Adipocyte (in vitro differentiated cells): ENCODE measurements around the gene SP6.

Source experiments
- DNase-seq: peaks from one replicate; pipeline ENCODE4 v3.0.0-alpha.2; 2015; ENCODE audit warnings: low read depth
- H3K27me3 ChIP-seq: replicated peaks from 2 replicates; pipeline ENCODE4 v1.7.0; 2013; ENCODE audit warnings: mild to moderate bottlenecking, low read length, moderate library complexity; ENCODE audit not compliant: control insufficient read depth, insufficient read depth
- H3K36me3 ChIP-seq: 2 replicates; pipeline ENCODE4 v1.7.0; 2013; ENCODE audit warnings: low read length, mild to moderate bottlenecking, moderate library complexity; ENCODE audit not compliant: control insufficient read depth, insufficient read depth, severe bottlenecking
- H3K4me1 ChIP-seq: 2 replicates; pipeline ENCODE4 v1.7.0; 2013; ENCODE audit warnings: mild to moderate bottlenecking, low read length, moderate library complexity; ENCODE audit not compliant: control insufficient read depth, insufficient read depth
- H3K4me3 ChIP-seq: 2 replicates; pipeline ENCODE4 v1.7.0; 2013; ENCODE audit warnings: mild to moderate bottlenecking, low read length, moderate library complexity
- H3K9ac ChIP-seq: 2 replicates; pipeline ENCODE4 v1.7.0; 2013; ENCODE audit warnings: mild to moderate bottlenecking, low read length, moderate library complexity
- H3K9me3 ChIP-seq: 2 replicates; pipeline ENCODE4 v1.7.0; 2013; ENCODE audit warnings: mild to moderate bottlenecking, low read length, moderate library complexity; ENCODE audit not compliant: control insufficient read depth

The SP6 gene

DNA sequence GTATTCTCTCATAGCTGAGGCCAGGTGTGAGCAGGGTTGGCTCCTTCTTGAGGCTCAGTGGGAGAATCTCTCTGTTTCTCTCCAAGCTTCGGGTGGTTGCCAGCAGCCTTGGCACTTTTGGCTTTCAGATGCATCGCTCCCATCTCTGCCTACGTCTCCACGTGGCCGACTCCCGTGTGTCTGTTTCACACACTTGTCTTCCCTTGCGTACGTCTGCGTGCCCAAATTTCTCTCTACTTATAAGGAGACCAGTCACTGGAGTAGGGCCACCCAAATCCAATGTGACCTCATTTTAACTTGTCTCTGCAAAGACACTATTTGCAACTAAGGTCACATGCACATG is 44.1 kb downstream of the SP6 start:
- Histone ChIP-seq H3K27me3 (peaks cover 36% of the 10 kb centered on the region), H3K9me3 (no peaks in the 10 kb centered on the region), H3K4me3 (no peak overlapping the region), H3K36me3 (peaks cover 2% of the 10 kb centered on the region), H3K4me1 (peaks cover 22% of the 10 kb centered on the region), H3K9ac (no peak overlapping the region)
- no peak for DNase-seq

DNA sequence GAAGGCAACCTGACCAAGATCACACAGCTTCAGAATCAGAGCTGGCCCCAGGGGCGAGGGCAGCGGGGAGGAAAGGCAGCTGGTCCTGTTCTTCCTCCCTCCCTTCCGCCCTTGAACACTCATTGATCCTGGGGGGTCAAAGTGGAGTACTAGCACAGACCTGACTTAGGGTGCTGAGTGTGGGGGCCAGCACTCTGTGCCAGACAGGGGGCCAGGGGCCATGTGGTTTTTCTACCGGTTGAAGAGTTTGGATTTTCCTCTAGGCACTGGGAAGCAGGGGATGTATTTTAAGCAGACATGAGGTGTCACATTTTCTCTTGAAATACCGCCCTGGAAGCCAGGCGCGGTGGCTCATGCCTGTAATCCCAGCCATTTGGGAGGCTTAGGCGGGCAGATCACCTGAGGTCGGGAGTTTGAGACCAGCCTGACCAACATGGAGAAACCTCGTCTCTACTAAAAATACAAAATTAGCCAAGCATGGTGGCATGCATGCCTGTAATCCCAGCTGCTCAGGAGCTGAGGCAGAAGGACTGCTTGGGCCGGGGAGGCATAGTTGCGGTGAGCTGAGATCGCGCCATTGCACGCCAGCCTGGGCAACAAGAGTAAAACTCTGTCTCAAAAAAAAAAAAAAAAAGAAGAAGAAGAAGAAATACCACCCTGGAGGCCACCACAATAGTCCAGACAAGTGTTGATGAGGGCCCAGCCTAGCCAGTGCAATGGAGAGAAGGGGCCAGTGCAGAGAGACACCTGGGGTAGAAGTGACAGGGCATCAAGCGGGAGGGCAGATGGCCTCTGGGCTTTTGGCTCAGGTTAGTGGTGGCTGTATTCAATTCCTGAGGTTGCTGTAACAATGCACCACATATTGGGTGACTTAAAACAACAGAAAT is 44.7 kb downstream of the SP6 start:
- H3K36me3 ChIP-seq: peaks cover 2% of the 10 kb centered on the region
- DNase-seq: no peak
- no peak overlapping the region for H3K9ac ChIP-seq
- H3K27me3 ChIP-seq: peaks cover 42% of the 10 kb centered on the region
- no peak overlapping the region for H3K4me3 ChIP-seq
- H3K9me3 ChIP-seq: no peaks in the 10 kb centered on the region
- peaks cover 19% of the 10 kb centered on the region for H3K4me1 ChIP-seq

GRCh38 chr17:47804461-47804860 is 46.5 kb downstream of the SP6 start:
- Histone ChIP-seq H3K4me3 (no peak overlapping the region), H3K9ac (no peak overlapping the region), H3K36me3 (peaks cover 2% of the 10 kb centered on the region), H3K27me3 (peaks cover 47% of the 10 kb centered on the region), H3K9me3 (no peaks in the 10 kb centered on the region), H3K4me1 (peaks cover 4% of the 10 kb centered on the region)
- DNase-seq: no peak

- Histone ChIP-seq H3K9me3 (no peaks in the 10 kb centered on the region), H3K27me3 (peaks cover 47% of the 10 kb centered on the region), H3K4me1 (no peaks in the 10 kb centered on the region), H3K36me3 (peaks cover 2% of the 10 kb centered on the region), H3K4me3 (no peak overlapping the region), H3K9ac (no peak overlapping the region)
- DNase-seq: no peak
Observed at GRCh38 chr17:47803751-47804150, 47.2 kb downstream of the SP6 start.

DNA sequence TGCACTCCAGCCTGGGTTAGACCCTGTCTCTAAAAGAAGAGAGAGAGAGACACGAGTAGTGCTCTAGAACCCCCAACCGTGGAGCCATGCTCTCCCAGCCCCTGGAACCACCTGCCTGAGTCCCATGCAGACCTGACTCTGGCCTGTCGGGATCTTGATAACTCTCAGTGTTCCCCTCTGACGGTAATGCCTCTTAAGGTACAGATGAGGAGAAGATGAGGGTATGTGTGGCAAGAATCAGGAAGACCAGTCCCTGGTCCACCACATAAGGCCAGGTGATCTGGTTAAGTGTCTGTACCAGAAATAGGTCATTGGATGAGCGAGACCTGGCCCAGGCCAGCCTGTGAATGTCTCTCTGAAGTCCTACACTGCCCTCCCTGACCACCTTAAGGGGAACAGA is 47.8 kb downstream of the SP6 start:
- H3K27me3 ChIP-seq: peaks cover 47% of the 10 kb centered on the region
- peaks cover 2% of the 10 kb centered on the region for H3K36me3 ChIP-seq
- H3K4me1 ChIP-seq: no peaks in the 10 kb centered on the region
- H3K9ac ChIP-seq: no peak overlapping the region
- H3K9me3 ChIP-seq: no peaks in the 10 kb centered on the region
- H3K4me3 ChIP-seq: no peak overlapping the region
- DNase-seq: no peak

GRCh38 chr17:47802341-47803022 is 48.5 kb downstream of the SP6 start:
- H3K4me3 ChIP-seq: no peak overlapping the region
- H3K36me3 ChIP-seq: peaks cover 2% of the 10 kb centered on the region
- peak; percentile 75 for DNase-seq
- H3K9ac ChIP-seq: no peak overlapping the region
- H3K27me3 ChIP-seq: peaks cover 50% of the 10 kb centered on the region
- H3K4me1 ChIP-seq: no peaks in the 10 kb centered on the region
- H3K9me3 ChIP-seq: no peaks in the 10 kb centered on the region

DNA sequence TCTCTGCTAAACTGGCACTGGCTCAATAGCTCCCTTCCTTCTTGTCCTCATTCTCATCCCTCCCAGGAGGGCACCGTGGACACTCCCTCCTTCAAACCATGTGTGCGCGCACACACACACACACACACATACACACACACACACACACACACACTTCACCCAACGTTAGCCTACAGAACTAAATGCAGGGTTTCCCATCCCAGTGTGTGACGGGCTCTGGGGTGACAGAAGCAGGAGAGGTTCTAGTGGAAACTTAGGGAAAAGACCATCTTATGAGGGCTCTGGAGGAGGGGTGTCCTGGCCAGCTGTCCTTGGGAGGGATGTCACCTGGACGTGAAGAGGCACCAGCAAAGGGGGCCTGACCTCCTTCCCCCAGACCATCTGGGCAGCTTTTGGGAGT is 49.1 kb downstream of the SP6 start:
- Histone ChIP-seq H3K4me3 (no peak overlapping the region), H3K27me3 (peaks cover 48% of the 10 kb centered on the region), H3K9me3 (no peaks in the 10 kb centered on the region), H3K9ac (no peak overlapping the region), H3K36me3 (no peaks in the 10 kb centered on the region), H3K4me1 (no peaks in the 10 kb centered on the region)
- no peak for DNase-seq

- Histone ChIP-seq H3K4me3 (no peak overlapping the region), H3K9ac (no peak overlapping the region), H3K27me3 (peaks cover 42% of the 10 kb centered on the region), H3K9me3 (no peaks in the 10 kb centered on the region), H3K36me3 (no peaks in the 10 kb centered on the region), H3K4me1 (no peaks in the 10 kb centered on the region)
- DNase-seq: no peak
Observed at GRCh38 chr17:47801176-47801765, 49.7 kb downstream of the SP6 start.

- H3K9ac ChIP-seq: no peak overlapping the region
- no peaks in the 10 kb centered on the region for H3K36me3 ChIP-seq
- H3K4me3 ChIP-seq: no peak overlapping the region
- peaks cover 42% of the 10 kb centered on the region for H3K27me3 ChIP-seq
- H3K9me3 ChIP-seq: no peaks in the 10 kb centered on the region
- no peak for DNase-seq
- no peaks in the 10 kb centered on the region for H3K4me1 ChIP-seq
Observed at GRCh38 chr17:47800686-47801085, 50.3 kb downstream of the SP6 start.

- H3K27me3 ChIP-seq: peaks cover 50% of the 10 kb centered on the region
- H3K9me3 ChIP-seq: no peaks in the 10 kb centered on the region
- DNase-seq: no peak
Observed at GRCh38 chr17:47797797-47798196, 53.2 kb downstream of the SP6 start.

More at GRCh38 chr17:47797797-47798196, 53.2 kb downstream of the SP6 start:
- H3K9ac ChIP-seq: no peak overlapping the region
- no peak overlapping the region for H3K4me3 ChIP-seq
- H3K4me1 ChIP-seq: no peaks in the 10 kb centered on the region
- H3K36me3 ChIP-seq: no peaks in the 10 kb centered on the region
